GM18909 (cell line): ENCODE data around the gene ST6GALNAC2.
"Not testable (repeated sequence)": the region's sequence is repeated elsewhere in the genome, so short reads cannot be mapped to it uniquely, and the experiment has no call there.

ENCODE experiments used
- ATAC-seq: cut with Tn5 transposase; IDR thresholded peaks from one replicate; pipeline ENCODE4 v1.9.1; 2021; ENCODE audit warnings: mild to moderate bottlenecking; ENCODE audit not compliant: unreplicated experiment, poor library complexity

ST6GALNAC2 gene

DNA sequence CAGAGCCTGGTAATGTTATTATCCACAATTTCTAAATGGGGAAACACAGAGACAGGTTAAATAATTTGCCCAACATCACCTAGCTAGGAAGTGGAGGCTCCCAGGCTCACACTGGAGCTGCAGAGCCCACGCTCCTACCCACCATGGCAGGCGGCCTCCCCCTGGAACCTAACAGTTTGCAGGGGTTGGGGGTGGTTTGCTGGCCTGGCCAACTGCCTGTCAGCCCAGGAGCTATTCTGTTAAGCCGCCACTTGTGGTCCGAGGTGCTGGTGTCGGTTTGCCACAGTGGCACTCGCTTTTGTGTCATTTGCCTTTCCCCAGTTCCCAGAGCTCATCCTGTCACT lies 42.2 kb downstream of the ST6GALNAC2 start:
- ATAC-seq: no peak

DNA sequence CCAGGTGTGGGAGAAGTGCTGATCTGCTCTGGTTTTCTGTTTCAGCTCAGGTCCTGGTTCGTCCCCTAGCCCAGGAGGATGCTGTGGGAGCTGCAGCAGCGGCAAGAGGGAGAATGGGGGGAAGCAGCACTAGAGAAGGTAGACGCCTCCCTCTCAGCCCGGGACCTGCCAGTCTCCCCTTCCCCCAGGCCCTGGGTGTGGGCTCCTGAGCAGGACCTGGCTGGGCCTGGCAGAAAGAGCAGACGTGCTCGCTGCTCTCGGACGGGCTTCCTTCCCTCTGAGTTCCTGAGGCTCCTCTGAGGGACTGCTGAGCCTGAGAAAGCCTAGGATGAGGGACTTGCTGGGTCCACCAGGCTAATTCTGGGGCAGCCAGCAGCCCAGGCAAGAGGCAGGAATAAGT lies 42.7 kb downstream of the ST6GALNAC2 start:
- ATAC-seq: no peak

DNA sequence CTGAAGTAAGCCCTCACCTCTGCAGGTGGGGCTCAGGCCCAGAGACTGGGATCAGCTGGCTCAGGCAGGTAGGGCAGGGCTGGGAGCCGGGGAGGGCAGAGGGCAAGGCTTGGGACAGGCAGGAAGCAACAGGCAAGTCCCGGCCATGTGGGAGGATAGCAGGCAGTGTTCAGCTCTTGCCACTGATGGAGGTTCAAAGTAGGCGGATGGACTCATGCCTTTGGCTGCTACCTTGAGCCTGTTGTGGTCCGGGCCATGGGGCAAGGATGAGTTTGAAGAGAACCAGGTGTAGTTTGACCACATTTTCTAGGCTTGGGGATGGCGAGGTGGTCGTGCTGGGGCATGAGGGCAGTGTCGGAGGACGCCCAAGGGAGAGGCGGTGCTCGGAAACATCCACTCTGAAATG lies 43.1 kb downstream of the ST6GALNAC2 start:
- no peak for ATAC-seq

DNA sequence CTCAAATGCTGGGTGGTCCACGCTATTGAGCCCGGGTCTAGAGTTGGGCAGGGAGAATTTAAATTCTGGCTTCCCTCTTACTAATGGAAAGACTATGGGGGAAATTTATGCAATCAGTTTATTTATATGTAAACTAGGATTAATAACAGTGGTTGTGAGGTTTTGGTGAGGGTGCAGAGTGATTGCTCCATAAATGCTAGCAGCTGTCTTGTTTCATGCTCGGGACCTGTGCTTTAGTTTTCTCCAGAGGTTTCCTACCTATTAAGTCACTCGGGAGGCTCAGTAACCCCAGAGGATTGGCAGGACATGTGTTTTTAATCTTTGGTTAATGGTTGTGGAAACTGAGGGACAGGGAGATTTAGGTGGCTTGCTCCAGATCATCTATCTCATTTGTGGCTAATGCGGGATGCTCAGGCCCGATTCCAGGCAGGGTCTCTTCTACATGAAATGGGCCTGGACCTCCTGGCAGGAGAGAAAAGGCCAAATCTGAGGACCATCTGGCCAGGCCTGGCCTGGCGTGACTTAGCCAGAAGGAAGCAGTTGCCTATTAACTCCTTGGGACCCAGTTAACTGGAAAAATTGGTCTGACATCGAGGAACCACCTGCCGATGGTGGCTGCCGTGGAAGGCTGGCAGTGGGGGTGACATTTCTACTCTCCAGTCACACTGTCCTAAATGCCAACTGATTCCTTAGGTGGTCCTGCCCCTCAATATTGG lies 43.8 kb downstream of the ST6GALNAC2 start:
- ATAC-seq: no peak

DNA sequence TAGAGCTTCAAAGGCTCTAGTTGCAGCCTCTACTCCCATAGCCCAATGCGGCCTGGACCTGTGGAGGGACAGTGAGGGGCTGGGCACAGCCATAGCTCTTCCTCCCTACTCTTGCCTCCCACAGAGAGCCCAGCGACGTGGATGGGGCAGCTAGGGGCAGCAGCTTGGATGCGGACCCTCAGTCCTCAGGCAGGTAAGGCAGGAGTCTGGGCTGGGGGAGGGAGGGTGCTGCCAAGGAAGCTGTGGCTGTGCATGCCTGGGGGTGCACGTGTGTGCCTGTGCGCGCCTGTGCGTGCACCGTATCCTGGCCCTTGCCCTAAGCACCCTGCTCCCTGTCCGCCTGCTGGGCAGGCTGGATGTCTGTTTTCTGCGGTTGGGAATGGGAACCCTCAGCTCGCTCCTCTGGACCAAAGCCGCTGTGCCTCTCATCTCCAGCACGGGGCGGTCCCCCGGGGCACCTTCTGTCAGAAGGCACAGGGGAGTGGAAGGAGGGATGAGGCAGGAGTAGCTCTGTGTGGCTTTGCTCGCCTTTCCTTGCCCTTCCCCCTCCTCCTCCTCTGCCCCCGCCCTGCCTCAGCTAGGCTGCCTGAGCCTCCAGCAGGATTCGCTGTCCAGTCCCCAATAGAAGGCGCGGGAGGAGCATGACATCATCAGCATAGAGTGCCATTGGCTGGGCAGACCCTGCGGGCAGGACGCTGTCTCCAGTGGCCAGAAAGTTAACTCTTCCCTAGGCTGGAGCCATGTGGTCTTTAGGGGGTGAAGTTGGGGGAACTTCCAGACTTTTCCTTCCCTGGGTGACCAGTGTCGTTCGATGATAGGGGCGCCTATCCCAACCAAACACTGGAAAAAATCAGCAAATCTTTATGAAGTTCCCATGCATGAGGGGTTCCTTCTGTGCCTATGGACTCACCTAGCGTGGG lies 45.0 kb downstream of the ST6GALNAC2 start:
- no peak for ATAC-seq

DNA sequence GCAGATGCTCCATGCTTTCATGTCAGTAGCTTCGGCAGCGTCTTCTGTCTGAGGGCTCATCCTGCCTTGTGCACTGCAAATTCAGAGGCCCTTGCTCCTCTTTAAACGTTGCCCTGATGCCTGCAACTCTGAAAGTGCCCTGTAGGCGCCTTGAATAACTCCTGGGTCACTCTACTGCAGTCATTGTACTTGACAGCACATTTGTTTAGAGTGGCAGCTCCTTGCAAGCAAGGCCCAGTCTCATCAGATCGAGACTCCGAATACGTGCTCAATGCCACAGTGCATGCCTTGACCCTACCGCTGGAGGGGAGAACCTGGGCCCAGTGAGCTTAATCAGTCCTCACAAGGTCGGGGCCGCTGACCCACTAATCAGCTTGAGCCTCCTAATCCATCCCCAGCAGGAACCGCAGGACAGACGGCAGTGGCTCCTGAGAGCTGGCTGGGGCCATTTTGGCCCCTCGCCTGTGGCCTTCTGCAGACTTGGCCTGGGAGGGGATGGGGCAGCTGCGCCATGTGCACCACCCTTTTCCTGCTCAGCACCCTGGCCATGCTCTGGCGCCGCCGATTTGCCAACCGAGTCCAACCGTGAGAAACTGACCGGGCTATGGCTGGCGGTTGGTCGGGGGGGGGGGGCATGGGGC lies 45.9 kb downstream of the ST6GALNAC2 start, which contains the start of gene PRCD:
PRCD (plus strand) TSS at position 414 of the 641 bp plus-strand sequence; CDS start at position 512, 98 bp downstream.
- no peak for ATAC-seq

DNA sequence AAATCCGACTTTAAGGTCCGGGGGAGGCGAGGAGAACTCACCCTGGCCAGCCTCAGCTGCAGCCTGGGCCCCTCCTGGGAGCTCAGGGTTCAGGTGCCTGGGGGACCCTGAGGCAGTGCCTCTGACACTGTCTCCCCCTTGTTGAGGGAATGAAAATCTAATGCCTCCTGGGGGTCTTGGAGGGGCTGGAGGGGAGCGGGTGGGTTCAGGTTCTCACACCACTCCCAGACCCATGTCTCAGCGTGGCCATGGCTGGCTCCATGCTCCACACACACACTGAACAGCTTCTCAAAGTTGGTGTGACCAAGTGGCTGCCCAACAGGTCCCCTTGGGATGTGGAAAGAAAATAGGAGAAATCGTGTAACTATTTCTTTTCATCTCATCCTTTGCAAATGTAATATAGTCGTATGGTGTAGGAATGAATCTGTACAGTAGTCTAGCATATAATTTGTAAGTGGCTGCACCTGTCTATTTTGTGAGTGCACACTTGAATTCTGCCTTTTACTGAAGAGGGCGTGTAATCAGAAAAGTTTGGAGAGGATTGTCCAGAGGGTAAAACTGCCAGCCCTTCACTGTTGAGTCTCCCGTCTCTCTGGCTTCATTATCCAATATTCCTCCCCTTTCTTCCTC lies 46.6 kb downstream of the ST6GALNAC2 start:
- no peak for ATAC-seq

DNA sequence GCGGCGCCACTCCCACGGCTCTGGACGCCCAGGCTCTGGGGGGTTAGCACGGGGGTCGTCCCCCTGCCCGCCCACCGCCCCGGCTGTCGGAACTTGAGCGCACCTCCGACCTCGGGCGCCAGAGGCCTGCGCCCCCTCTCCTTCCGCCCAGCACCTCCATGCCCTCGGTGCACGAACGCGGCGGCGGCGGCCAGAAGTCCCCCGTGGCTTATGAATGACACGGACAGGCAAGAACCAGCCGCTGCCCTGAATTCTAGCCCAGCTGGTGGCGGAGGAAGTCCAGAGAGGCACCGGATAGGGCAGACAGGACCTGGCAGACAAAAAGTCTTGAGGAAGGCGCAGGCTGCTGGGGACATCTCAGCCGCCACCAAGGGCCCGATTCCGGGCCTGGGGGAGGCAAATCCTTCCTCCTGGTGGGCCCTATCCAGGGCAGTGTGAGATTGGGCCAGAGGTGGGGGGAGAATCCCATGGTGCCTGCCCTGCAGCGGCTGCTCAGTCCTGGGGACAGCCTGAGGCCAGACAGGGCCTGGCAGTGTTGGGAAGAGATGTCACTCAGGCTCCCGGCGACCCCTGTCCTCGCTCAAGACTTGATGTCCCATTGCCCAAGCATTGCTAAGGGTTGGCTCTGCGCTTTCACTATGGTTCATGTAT lies 47.3 kb downstream of the ST6GALNAC2 start:
- no peak for ATAC-seq

DNA sequence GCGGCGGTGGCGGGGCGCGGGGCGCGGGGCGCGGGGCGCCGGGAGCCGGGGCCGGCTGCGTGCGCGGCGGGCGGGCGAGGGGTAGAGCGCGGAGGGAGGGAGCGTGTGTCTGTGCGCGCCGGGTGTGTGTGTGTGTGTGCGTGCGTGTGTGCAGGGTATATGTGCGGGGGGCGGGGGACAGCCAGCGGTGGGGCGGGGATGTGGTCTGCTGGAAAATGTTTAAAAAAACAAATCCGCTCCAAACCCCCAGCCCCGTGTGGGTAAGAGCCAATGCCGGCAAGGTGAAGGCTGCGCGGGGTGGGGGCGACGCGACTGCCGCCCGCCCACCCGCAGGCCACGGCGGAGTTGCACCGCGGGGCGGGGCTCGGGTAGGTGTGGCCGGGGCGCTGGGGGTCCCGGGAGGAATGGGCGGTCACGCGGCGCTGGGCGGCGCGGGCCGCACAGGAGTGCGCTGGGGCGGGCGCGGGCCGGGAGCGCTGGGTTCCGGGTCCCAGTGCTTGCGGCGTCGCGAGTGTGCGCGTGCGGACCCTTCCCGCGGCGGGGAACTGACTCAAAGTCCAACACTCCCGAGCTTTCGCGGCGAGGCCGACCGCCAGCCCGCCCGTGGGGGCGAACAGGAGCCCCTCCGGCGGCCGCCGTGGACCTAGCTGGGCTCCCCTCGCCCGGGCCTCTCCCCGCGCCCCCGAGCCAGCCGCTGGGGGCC lies 47.9 kb downstream of the ST6GALNAC2 start, which contains the start of gene CYGB:
CYGB (minus strand) TSS at position 132 of the 703 bp plus-strand sequence. CDS start 167 bp downstream, outside the sequence.
- ATAC-seq: no peak

DNA sequence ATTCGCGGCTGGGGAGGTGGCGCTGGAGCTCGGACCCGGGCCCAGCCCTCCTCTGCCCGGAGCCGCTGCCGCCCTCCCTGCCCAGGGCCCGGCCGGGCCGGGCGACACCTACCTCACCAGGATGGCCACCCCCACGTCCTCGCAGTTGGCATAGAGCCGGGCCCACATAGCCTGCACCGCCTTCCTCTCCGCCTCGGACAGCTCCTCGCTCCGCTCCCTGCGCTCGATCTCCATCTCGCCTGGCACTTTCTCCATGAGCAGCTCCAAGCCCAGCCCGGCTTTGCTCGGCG lies 48.4 kb downstream of the ST6GALNAC2 start:
- ATAC-seq: no peak

DNA sequence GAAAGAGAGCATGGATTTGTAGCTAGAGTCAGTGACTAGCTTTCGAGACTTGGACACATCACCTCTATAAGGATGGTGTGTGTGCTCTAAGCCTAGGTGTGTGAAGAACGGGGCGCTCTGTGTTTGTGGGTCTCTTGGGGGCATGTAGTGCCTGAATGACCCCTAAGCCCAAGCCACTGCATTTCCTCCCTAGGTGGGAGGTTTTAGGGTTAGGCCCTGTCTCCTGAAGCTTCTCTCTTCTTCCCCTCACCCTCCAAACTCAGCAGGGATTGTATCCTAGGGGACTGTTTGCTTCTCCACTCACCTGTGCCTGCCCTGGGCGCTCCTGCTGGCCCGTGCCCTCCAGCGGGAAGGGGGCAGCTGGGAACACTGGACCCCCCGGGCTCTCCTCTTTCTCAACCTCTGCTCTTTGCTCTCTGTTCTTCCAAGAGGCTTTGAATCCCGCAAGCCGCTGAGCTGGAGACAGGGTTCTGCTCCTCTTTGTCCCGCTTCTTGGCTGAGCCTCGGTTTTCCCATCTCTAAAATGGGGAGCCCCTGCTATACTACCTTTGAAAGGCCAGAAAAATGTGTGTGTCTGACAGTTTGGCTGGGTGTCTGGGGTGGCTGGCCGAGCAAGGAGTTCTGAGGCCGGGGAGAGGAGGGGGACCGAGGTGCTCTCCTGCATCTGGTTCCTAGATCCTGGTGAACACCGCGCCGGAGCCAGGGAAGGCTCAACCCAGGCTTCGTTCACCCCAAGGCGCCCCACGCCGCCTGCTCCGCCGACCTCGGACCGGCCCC lies 49.0 kb downstream of the ST6GALNAC2 start:
- no peak for ATAC-seq

DNA sequence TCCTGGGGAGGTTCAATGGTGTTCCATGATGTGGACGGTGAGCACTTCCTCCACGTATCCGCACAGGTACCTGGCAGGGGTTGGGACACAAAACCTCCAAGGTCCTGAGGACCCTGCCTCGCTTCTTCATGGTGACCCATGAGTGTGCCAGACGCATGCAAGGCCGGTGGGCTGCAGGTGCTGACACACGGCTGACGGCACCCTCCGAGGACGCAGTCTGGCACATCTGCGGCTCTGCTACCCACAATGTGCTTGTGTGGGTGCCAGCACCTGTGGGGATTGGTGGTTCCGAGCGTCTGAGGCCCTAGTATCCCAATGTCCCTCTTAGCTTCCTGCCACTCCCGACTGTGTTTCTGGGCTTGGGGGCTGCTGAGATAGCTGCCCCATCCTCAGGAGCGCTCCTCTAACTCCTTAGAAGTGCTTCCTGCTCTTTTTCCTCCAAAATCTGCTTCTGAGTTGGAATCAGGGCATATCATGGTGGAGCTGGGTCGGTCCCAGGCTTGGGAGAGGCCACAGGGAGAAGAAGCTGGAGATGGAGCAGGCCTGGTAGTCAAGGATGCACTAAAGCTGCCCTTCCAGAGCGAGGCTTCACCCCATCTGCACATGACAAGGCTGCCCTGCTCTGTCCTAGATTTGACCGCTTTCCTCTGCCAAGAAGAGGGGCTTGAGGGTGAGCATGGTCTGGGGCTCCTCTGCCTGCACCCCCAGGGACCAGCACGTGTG lies 49.7 kb downstream of the ST6GALNAC2 start:
- ATAC-seq: no peak

DNA sequence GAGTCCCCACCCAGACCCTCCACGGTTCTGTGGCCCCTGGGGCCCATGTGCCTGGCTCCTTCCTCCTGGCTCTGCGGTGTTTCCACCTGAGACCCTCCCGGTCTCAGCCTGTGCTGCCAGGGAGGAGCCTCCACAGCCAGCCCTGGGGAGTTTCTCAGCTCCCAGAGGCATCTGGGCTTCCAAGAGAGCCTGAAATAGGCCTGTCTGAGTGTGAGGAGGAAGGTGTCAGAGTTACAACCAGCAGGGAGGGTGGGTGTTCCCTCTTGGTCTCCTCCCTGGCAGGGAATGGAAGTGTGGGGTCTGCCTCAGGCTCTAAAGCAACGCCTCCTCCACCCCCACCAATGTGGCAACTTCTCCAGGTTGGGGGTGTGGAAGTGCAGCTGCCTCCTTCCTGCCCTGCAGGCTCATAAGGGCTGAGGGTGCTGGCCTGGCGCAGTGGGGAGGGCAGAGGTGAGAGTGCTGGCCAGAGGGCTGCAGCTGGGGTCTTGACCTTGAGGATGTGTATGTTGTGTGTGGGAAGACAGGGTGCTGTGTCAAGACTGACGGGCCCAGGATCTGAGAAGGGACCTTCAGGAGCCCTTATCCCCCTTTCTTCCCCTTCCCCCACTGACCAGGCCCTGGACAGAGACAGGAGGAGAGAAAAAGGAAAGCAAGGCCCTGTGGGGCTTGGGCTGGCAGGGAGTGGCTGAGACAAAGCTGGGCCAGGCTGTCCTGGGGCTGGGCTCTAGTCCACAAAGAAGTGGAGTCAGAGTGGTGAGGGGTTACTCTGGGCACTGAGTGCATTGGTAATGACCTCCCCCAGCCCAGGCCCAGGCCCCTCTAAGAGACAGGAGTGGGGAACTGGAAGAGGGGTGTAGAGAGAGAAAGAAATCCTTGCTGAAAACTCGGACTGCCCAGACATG lies 50.6 kb downstream of the ST6GALNAC2 start:
- ATAC-seq: no peak

DNA sequence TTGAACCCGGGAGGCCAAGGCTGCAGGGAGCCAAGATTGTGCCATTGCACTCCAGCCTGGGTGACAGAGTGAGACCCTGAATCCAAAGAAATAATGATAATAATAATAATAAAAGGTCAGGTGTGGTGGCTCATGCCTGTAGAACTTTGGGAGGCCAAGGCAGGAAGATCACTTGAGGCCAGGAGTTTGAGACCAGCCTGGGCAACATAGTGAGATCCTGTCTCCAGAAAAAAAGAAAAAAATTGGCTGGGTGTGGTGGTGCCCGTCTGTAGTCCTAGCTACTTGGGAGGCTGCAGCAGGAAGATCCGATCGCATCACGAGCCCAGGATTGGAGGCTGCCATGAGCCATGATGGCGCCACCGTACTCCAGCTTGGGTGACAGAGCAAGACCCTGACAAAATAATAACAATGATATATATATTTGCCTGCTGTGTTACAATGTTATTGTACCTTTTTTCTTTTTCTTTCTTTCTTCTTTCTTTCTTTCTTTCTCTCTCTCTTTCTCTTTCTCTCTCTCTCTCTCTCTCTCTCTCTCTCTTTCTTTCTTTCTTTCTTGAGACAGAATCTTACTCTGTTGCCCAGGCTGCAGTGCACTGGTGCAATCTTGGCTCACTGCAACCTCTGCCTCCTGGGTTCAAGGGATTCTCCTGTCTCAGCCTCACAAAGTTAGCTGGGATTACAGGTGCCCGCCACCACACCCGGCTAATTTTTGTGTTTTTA lies 51.9 kb downstream of the ST6GALNAC2 start:
- not testable (repeated sequence) for ATAC-seq

DNA sequence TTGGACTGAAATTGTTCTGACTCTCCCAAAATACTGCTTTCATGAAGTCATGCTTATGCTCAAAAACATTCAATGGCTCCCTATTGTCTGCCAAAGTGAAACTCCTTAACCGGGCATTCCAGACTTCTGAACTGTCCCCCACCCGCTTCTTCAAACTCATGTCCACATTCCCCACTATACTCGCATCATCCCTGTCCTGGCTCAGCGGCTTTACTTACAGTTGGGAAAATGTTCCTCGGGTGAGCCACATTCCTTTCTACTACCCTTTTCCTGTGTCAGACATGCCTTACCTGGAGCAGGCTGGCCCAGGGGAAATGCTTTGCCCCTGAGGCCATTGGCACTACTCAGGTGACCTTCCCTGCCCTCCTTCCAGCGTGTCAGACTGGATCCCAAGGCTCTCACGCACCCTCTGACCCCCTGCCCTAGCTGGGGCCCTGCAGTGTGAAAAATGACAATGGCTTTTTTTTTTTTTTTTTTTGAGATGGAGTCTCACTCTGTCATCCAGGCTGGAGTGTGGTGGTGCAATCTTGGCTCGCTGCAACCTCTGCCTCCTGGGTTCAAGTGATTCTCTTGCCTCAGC lies 53.5 kb downstream of the ST6GALNAC2 start:
- ATAC-seq: no peak

DNA sequence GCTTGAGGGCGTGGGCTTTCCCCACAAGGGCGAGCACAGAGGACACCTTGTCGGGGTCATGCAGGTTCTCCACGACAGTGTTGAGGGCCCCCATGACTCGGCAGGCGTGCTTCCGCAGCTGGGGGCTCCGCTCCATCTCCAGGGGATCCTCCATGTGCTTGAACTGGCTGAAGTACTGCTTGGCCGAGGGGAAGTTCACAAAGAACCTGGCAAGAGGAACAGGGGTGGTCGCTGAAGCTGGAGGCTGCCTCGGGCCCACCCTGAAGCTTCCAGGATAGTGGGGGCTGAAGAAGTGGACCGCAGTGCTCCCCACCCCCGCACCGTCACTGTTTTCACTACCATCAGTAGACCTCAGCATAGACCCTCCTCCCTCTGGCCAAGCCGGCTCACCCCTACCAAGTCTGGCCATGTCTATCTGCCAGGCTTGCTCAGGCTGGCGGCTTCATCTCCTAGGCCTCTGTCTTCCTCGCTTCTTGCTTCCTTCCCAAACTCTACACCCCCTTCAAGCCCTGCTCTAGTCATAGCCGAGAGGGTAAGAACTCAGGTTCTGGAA lies 54.1 kb downstream of the ST6GALNAC2 start:
- ATAC-seq: no peak
